Caco-2 (cell line): ENCODE data around the gene MSMO1. TPM values are rescaled to one million over a fixed set of nuclear protein-coding genes. Genes with fewer than 3 reads are reported as not detected.
"Not testable (repeated sequence)": the region's sequence is repeated elsewhere in the genome, so short reads cannot be mapped to it uniquely, and the experiment has no call there.

Experiments used
- Bru-seq: library from RNA; stranded (reverse); fragments of 400-500 nt; gene quantifications from one replicate; lab custom pipeline; 2021; lab: Mats Ljungman, UMichigan
- BruChase-seq, 2 experiments: library from RNA; stranded (reverse); fragments of 400-500 nt; gene quantifications; one replicate each; lab custom pipeline; 2021; lab: Mats Ljungman, UMichigan
- BruUV-seq: library from RNA; stranded (reverse); fragments of 400-500 nt; replicated peaks from 2 replicates; lab custom pipeline; 2021; lab: Mats Ljungman, UMichigan
- CTCF ChIA-PET: fragments of 300-600 bp; sonication (Branson Sonifier 250); formaldehyde crosslinking; loops from one replicate; lab custom pipeline; 2022; ENCODE audit warnings: antibody characterized with exemption; lab: Charles Lee
- POLR2A ChIA-PET: fragments of 300-600 bp; sonication (Branson Sonifier 250); formaldehyde crosslinking; loops from one replicate; lab custom pipeline; 2022; ENCODE audit warnings: antibody characterized with exemption; lab: Charles Lee
- DNase-seq, 2 experiments: peaks; one replicate each; pipeline versions ENCODE4 v3.0.0 to v3.0.0-alpha.2; 2020 to 2022
- H3K27me3 ChIP-seq: replicated peaks from 2 replicates; pipeline ENCODE4 v1.6.0; 2011; ENCODE audit warnings: low read length; ENCODE audit not compliant: control insufficient read depth, insufficient read depth
- H3K36me3 ChIP-seq: 2 replicates; pipeline ENCODE4 v1.5.1; 2011; ENCODE audit warnings: low read length; ENCODE audit not compliant: control insufficient read depth, insufficient read depth
- H3K4me1 ChIP-seq: fragments of 250-450 bp; sonication (Bioruptor Pico); 2 replicates; pipeline ENCODE4 v1.5.1; 2020; ENCODE audit warnings: mild to moderate bottlenecking
- H3K4me3 ChIP-seq: 2 replicates; pipeline ENCODE4 v1.5.1; 2011; ENCODE audit warnings: low read depth, mild to moderate bottlenecking, control low read depth, low read length
- H3K9me3 ChIP-seq: fragments of 250-450 bp; sonication (Bioruptor Pico); 2 replicates; pipeline ENCODE4 v1.5.1; 2020; ENCODE audit warnings: mild to moderate bottlenecking, moderate library complexity
- H3K27ac Mint-ChIP-seq: one replicate; pipeline ENCODE4 v1.8.0; 2022; ENCODE audit warnings: mixed read lengths; ENCODE audit not compliant: unreplicated experiment
- H3K27me3 Mint-ChIP-seq: one replicate; pipeline ENCODE4 v1.8.0; 2022; ENCODE audit warnings: mixed read lengths; ENCODE audit not compliant: insufficient read depth, unreplicated experiment
- H3K36me3 Mint-ChIP-seq: one replicate; pipeline ENCODE4 v1.8.0; 2022; ENCODE audit warnings: mild to moderate bottlenecking, mixed read lengths; ENCODE audit not compliant: insufficient read depth, unreplicated experiment
- H3K4me1 Mint-ChIP-seq: one replicate; pipeline ENCODE4 v1.8.0; 2022; ENCODE audit warnings: low read depth, mixed read lengths; ENCODE audit not compliant: unreplicated experiment
- H3K4me3 Mint-ChIP-seq: one replicate; pipeline ENCODE4 v1.8.0; 2022; ENCODE audit warnings: mild to moderate bottlenecking, moderate library complexity, mixed read lengths; ENCODE audit not compliant: unreplicated experiment
- H3K9me3 Mint-ChIP-seq: one replicate; pipeline ENCODE4 v1.8.0; 2022; ENCODE audit warnings: mixed read lengths; ENCODE audit not compliant: unreplicated experiment
- CTCF ChIP-seq, 2 experiments: fragments of 200-600 bp in 1 of 2; IDR thresholded peaks; 1 replicate in 1 of 2; 2 replicates in 1 of 2; pipeline versions ENCODE4 v1.5.1 to v1.8.0; 2011 to 2022; ENCODE audit warnings: antibody characterized with exemption in 1 of 2, control low read depth in 1 of 2, inconsistent platforms in 1 of 2, low read depth in 1 of 2, low read length in 1 of 2, mild to moderate bottlenecking in 1 of 2, moderate library complexity in 1 of 2; ENCODE audit not compliant: insufficient read depth in 1 of 2, severe bottlenecking in 1 of 2, unreplicated experiment in 1 of 2
- intact Hi-C: fragments of 100-400 bp; cut with micrococcal nuclease; formaldehyde crosslinking; loops from one replicate; pipeline ENCODE4 v1.10.0; 2022; ENCODE audit not compliant: unreplicated experiment
- long read RNA-seq: library from polyadenylated mRNA; stranded (forward); transcript quantifications from one replicate; pipeline ENCODE4 v2.0.0, GENCODE V29; 2022
- total RNA-seq: library from RNA; stranded (reverse); gene quantifications from 2 replicates; pipeline ENCODE4 v1.2.3, GENCODE V29; 2022

MSMO1 gene
- total RNA-seq (80.5 and 91.1 TPM in 2 replicates), Bru-seq, nascent RNA (percentile 96 among the genes with signal in this experiment), BruChase-seq, experiment 1, labeled RNA remaining after a 2-hour chase (percentile 98 among the genes with signal in this experiment), BruChase-seq, experiment 2, labeled RNA remaining after a 6-hour chase (percentile 97 among the genes with signal in this experiment)
- long read RNA-seq, transcript MSMO1-202 (5 exons, 1,789 nt) = minor isoform, 28 of 420 reads
- long read RNA-seq, transcript MSMO1-201 (6 exons, 2,269 nt) = major isoform, 360 of 420 reads
- long read RNA-seq, partial matches to known transcripts = 9 of 420 reads
- long read RNA-seq, other reads (novel, unspliced or antisense) = 19 of 420 reads

GRCh38 chr4:165327211-165328100 is at the start of gene MSMO1:
TSS of gene MSMO1 (plus strand) at chr4:165327669. CDS start at chr4:165333371, 5,702 bp downstream.
- no peak within 1 kb of the TSS for H3K4me3 Mint-ChIP-seq
- Histone ChIP-seq H3K9me3 (peaks cover 10% of the 10 kb centered on the region), H3K27me3 (no peaks in the 10 kb centered on the region), H3K4me1 (peaks cover 29% of the 10 kb centered on the region), H3K36me3 (no peaks in the 10 kb centered on the region; the same call in 1 of the 2 replicates), H3K4me3 (peak within 1 kb of the TSS; percentile 79)
- peaks cover 30% of the 10 kb centered on the region for H3K36me3 Mint-ChIP-seq
- intact Hi-C loops = loop anchor here (1.0 to 2.0 kb wide), 3 partner anchors 117 to 215 kb away; partner anchors contain the start of gene TMEM192
- POLR2A ChIA-PET = interaction anchor here (0.5 to 1.9 kb wide), 7 partner anchors 15 to 1117 kb away, joined by 3 to 24 read pairs (median 3); partner anchors contain the start of genes CPE, KLHL2 and TMEM192
- no peak for TF ChIP-seq CTCF (IDR thresholded peaks at IDR 0.05; ENCODE audit: insufficient read depth in 1 of 2, low read depth in 1 of 2, low read length in 1 of 2, severe bottlenecking in 1 of 2, unreplicated experiment in 1 of 2)
- no peaks in the 10 kb centered on the region for H3K27me3 Mint-ChIP-seq
- no peaks in the 10 kb centered on the region for H3K9me3 Mint-ChIP-seq
- peaks cover 30% of the 10 kb centered on the region for H3K4me1 Mint-ChIP-seq
- H3K27ac Mint-ChIP-seq = no peak within 1 kb of the TSS
- peak; percentile 98 to 99 for DNase-seq
- CTCF ChIA-PET = interaction anchor here (0.6 to 1.0 kb wide), 5 partner anchors 16 to 215 kb away, joined by 3 to 7 read pairs (median 5); partner anchors contain the start of gene TMEM192
- no TSS peak for BruUV-seq

- H3K4me1 ChIP-seq, H3K27me3 ChIP-seq, BruUV-seq, H3K9me3 ChIP-seq, DNase-seq, H3K27me3 Mint-ChIP-seq, H3K4me1 Mint-ChIP-seq, intact Hi-C loops, POLR2A ChIA-PET, H3K4me3 ChIP-seq, H3K36me3 Mint-ChIP-seq, H3K4me3 Mint-ChIP-seq, H3K36me3 ChIP-seq, H3K27ac Mint-ChIP-seq, H3K9me3 Mint-ChIP-seq, CTCF ChIA-PET: not testable (repeated sequence)
Measured at GRCh38 chr4:165279531-165279930, 47.9 kb upstream of the MSMO1 start.

DNA sequence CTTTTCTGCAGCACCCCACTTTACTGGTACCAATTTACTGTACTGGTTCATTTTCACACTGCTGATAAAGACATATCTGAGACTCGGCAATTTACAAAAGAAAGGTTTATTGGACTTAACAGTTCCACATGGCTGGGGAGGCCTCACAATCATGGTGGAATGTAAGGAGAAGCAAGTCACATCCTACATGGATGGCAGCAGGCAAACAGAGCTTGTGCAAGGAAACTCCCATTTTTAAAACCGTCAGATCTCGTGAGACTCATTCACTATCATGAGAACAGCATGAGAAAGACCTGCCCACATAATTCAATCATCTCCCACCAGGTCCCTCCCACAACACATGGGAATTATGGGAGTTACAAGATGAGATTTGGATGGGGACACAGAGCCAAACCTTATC is 42.8 kb upstream of the MSMO1 start:
- POLR2A ChIA-PET, DNase-seq, H3K4me1 Mint-ChIP-seq, H3K27ac Mint-ChIP-seq, H3K27me3 Mint-ChIP-seq, intact Hi-C loops, H3K9me3 Mint-ChIP-seq, H3K9me3 ChIP-seq, H3K27me3 ChIP-seq, H3K36me3 ChIP-seq, H3K4me1 ChIP-seq, H3K4me3 ChIP-seq, H3K36me3 Mint-ChIP-seq, CTCF ChIA-PET, BruUV-seq, H3K4me3 Mint-ChIP-seq: not testable (repeated sequence)

DNA sequence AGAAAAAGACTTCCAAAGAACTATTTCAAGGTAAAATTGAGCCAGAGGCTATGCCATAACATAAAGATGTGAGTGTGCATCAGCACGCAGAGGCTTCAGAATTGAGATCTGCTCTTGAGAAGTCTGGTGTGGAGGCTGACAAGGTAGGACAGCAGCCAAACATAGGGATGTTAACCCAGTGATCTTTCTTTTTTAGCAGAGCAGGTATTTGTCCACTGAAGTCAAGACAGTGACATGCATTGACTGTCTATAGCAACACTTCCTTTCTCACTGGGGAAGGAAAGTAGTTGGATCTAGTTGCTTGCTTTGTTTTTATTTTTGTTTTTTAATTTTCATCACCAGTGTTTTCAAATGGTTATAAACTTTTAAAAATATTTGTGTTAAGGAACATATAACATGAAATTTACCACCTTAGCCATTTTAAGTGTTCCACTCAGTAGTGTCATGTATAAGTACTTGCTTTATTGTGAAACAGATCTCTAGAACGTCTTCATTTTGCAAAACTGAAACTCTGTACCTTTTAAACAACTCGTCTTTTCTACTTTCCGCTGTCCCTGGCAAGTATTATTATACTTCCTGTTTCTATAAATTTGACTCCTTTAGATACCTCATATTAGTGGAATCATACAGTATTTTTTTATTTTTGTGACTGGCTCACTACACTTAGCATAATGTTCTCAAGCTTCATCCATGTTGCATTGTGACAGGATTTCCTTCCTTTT is 40.7 kb upstream of the MSMO1 start:
- H3K9me3 ChIP-seq, H3K4me3 Mint-ChIP-seq, BruUV-seq, H3K27me3 ChIP-seq, H3K4me1 Mint-ChIP-seq, H3K4me1 ChIP-seq, H3K4me3 ChIP-seq, intact Hi-C loops, POLR2A ChIA-PET, H3K9me3 Mint-ChIP-seq, H3K36me3 Mint-ChIP-seq, CTCF ChIA-PET, DNase-seq, H3K36me3 ChIP-seq, H3K27me3 Mint-ChIP-seq, H3K27ac Mint-ChIP-seq: not testable (repeated sequence)
